ENCODE results near the gene POLE2.
A peak's percentile ranks its signal among the peaks of the same experiment; 100 is the strongest.
"Not testable (repeated sequence)": the region's sequence is repeated elsewhere in the genome, so short reads cannot be mapped to it uniquely, and the experiment has no call there.

POLE2 gene, protein sequence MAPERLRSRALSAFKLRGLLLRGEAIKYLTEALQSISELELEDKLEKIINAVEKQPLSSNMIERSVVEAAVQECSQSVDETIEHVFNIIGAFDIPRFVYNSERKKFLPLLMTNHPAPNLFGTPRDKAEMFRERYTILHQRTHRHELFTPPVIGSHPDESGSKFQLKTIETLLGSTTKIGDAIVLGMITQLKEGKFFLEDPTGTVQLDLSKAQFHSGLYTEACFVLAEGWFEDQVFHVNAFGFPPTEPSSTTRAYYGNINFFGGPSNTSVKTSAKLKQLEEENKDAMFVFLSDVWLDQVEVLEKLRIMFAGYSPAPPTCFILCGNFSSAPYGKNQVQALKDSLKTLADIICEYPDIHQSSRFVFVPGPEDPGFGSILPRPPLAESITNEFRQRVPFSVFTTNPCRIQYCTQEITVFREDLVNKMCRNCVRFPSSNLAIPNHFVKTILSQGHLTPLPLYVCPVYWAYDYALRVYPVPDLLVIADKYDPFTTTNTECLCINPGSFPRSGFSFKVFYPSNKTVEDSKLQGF

DNA sequence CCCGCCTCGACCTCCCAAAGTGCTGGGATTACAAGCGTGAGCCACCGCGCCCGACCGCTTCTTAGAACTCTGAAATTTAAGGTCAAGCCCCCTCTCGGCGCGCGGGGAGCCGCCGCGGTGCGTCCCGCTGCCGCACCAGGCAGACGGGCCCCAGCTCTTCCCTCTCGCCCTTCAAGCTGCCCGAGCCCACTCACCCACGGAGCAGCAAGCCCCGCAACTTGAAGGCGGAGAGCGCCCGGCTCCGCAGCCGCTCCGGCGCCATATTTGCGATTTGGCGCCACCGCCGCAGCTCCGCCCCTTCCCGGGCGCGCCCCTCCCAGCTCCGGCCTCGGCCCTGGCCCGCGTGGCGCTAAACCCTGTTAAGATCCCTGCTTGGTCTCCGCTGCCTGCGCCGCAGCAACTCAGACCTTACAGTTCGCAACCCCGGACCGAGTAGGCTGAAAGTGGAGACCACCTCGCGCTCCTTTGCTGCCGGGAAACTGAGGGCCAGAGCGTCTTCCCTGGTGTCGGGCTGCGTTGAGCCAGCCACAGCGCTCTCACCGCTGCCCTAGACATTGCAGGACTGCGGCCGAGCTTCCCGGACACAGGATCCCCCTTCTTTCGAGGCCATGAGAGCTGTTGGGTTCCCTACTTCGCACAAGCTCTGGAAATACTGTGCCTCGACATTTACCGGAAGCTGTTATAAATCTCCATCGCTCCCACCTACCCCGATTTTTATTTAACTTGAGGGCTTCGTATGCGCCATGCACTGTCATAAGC lies at the start of gene POLE2:
TSS of gene POLE2 (minus strand) at position 273 of the 759 bp plus-strand sequence. CDS start at position 262, 11 bp downstream.
- DNase-seq (ENCODE audit: low read depth) = peak; percentile 75

DNA sequence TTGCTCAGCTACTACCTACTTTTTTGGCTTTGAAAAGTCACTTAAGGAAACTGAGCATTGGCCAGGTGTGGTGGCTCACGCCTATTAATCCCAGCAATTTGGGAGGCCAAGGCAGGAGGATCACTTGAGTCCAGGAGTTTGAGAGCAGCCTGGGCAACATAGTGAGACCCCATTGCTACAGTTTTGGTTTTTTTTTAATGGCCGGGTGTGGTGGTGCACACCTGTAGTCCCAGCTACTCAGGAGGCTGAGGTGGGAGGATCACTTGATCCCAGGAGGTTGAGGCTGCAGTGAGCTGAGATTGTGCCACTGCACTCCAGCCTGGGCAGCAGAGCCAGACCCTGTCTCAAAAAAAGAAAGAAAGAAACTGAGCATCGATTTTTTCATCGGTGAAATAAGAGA lies 47.7 kb upstream of the POLE2 start:
- DNase-seq (ENCODE audit: low read depth) = not testable (repeated sequence)

DNA sequence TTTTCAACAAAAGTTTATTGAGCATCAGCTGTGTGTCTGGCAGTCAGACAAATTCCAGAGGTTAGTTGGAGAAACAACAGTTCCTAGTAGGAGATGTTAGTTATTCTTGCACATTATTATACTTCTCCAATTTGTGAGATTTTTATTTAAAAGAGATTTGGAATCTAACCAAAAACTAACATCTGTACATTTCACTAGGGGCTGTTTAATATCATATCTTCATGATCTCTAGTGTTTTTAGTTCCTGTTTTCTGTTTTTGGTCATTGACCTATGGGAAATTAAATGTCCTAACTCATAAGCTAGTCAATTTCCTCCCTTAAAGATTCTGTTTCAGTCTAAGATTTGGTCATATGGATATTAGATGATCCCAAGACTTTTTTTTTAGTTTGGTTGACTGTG lies 45.8 kb upstream of the POLE2 start:
- DNase-seq (ENCODE audit: low read depth) = no peak

DNA sequence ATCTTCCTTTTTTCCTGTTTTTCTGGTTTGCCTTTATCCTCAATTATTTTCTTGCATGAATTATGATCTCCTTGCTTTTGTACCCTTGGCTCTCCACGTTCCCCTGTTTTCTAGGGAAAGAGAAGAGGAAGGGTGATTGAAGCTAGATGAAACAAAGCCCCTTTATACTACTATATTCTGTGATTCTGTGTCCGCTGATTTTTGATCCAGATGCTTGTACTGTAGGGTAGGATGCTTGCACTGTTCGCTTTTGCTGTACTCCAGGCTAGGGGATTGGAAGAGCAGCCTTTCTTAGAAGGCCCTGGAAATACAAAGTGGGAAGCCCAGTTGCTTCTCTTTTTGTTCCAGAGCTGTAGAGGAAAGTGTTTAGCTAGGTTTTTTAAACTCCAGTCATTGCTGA lies 44.9 kb upstream of the POLE2 start:
- DNase-seq (ENCODE audit: low read depth) = no peak

DNA sequence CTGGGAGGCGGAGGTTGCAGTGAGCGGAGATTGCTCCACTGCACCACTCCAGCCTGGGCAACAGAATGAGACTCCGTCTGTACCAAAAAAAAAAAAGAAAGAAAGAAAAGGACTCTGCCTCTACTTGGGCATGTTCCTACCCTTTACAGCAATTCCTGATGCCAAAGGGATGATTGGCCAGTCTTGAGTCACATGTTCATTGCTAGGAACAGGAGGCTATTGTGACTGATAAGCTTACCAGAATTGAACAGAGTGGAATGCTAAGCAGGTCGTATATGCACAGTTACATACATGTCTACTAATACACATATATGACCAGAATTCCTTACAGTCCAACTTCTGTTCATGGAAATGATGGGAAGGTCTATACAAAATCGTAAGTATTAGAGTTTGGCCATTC lies 39.2 kb upstream of the POLE2 start:
- DNase-seq (ENCODE audit: low read depth) = no peak

DNA sequence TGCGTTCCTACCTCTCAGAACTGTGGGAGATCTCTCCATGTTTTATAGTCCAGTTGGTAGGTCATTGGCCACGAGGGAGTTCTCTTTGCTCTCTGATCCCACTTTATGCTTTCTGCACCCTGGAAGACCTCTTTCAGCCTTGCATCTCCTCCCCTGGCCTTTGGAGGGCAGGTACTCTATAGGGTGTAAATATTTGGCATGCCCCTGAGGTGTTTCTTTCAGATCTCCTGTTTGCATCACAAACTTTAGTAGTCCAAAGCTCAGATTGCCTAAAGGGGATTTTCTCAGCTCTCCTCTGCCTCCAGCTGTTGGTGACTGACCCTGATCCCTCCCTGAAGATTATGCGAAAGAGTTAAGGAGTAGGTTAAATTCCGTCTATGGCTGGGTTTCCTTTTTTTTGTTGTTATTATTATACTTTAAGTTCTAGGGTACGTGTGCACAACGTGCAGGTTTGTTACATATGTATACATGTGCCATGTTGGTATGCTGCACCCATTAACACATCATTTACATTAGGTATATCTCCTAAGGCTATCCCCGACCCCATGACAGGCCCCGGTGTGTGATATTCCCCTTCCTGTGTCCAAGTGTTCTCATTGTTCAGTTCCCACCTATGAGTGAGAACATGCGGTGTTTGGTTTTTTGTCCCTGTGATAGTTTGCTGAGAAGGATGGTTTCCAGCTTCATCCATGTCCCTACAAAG lies 33.9 kb upstream of the POLE2 start:
- not testable (repeated sequence) for DNase-seq (ENCODE audit: low read depth)

DNA sequence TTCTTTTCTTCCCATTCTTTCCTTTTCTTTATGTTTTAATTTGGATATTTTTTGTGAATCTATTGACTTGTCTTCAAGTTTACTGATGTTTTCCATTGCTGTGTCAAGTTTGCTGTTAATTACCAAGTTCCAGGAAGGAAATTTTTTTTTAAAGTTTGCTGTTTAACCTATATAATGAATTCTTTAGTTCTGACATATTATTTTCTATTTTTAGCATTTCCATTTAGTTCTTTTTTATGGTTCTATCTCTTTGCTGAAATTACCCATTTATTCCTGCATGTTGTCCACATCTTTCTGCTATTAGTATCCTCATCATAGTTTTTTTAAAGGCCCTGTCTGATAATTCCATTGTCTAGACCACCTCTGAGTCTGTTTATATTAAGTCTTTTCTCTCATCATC lies 32.7 kb upstream of the POLE2 start:
- no peak for DNase-seq (ENCODE audit: low read depth)

DNA sequence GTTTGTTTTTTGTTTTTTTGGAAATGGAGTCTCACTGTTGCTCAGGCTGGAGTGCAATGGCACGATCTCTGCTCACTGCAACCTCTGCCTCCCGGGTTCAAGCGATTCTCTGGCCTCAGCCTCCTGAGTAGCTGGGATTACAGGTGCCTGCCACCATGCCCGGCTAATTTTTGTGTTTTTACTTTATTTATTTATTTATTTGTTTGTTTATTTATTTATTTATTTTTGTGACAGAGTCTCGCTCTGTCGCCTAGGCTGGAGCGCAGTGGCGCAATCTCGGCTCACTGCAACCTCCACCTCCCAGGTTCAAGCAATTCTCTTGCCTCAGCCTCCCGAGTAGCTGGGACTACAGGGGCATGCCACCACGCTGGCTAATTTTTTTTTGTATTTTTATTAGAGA lies 23.0 kb upstream of the POLE2 start:
- not testable (repeated sequence) for DNase-seq (ENCODE audit: low read depth)

DNA sequence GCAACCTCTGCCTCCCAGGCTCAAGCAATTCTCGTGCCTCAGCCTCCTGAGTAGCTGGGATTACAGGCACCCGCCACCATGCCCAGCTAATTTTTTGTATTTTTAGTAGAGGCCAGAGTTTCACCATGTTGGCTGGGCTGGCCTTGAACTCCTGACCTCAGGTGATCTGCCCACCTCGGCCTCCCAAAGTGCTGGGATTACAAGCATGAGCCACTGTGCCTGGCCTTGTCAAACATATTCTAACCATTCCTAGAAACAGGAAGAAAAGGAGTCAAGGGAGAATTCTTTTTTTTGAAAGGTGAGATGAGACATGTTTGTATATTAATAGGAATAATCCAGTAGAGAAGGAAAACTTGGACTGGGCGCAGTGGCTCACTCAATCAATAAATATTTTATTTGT lies 16.5 kb upstream of the POLE2 start:
- not testable (repeated sequence) for DNase-seq (ENCODE audit: low read depth)

DNA sequence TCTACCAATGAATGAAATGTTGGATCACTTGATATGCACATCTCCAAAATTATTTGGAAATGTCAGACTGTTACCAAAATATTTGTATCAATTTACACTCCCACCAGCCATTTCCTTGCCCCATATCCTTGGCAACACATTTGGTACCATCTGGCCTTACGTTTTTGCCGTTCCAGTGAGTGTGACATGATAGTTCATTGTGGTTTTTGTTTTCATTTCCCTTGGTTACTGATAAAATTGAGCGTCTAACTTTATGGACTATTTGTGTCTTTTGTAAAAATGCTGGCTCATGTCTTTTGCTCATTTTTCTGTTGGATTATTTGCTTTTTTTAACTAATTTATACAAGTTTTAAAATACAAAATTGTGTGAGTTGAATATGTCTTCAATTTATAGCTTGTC lies 16.0 kb upstream of the POLE2 start:
- DNase-seq (ENCODE audit: low read depth) = no peak

DNA sequence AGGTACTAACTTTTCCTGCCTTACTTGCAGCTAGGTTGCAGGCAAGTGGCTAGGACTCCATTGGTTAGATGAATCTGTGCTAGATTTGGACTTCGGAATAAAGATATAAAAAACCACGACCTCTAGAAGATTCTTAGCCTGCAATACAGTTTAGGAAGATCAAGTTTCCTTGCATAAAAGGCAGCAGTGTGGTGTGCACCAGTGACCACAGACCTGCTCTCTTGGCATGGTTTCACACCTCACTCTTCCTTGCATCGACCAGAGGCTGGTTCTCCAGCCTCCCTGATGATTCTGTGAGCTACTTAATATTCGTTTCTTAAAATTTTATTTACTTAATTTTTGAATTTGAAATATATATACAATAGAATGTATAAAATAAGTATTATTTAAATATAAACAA lies 14.7 kb upstream of the POLE2 start:
- no peak for DNase-seq (ENCODE audit: low read depth)

DNA sequence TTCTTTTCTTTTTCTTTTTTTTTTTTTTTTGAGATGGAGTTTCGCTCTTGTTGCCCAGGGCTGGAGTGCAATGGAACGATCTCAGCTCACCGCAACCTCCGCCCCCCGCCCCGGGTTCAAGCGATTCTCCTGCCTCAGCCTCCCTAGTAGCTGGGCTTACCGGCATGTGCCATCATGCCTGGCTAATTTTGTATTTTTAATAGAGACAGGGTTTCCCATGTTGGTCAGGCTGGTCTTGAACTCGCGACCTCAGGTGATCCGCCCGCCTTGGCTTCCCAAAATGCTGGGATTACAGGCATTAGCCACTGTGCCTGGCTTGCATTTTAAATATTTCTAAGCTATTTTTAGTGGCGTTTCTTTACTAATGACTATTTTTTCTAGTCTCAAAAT lies 5.7 kb upstream of the POLE2 start:
- DNase-seq (ENCODE audit: low read depth) = not testable (repeated sequence)

DNA sequence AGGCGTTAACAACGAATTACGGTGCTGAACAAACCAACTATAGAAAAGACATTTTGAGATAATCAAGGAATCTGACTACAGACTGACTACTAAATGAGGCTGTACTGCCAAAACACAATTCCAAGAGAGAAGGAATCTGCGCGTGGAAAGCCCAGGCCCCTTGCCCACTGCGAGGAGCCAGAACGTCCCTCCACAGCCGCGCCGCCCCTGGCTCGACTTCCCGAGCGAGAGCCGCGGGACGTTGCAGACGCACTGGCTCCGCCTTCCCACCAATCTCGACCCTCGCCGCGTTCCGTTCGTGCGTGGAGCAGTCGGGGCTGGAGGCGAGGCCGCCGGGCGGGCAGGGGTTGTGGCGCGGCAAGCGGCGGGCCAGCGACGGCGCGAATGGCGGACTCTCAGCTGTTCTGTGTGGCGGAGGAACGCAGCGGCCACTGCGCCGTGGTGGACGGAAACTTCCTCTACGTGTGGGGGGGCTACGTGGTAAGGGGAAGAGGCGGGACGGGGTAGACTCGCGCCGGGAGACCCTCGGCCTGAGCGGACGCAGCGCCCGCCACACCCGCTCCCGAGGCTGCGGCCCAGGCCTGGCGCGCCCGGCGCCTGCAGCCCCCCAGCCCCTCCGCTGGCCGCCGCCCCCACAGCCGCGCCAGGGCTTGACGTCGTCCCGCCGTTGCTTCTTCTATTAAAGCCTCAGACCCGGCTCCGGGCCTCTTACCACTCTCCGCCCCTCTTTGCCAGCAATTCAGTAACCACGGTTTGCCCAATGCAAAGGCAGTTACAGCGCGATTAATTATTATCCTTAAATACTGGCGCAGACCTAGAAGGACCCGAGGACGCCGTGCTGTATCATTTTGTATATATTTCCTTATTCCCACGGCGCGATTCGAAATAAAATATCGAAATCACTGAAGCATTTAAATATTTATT lies 5.1 kb upstream of the POLE2 start, which contains the start of gene KLHDC1:
TSS of gene KLHDC1 (plus strand) at position 310 of the 924 bp plus-strand sequence. CDS start at position 385, 75 bp downstream.
- DNase-seq (ENCODE audit: low read depth) = peak; percentile 67

DNA sequence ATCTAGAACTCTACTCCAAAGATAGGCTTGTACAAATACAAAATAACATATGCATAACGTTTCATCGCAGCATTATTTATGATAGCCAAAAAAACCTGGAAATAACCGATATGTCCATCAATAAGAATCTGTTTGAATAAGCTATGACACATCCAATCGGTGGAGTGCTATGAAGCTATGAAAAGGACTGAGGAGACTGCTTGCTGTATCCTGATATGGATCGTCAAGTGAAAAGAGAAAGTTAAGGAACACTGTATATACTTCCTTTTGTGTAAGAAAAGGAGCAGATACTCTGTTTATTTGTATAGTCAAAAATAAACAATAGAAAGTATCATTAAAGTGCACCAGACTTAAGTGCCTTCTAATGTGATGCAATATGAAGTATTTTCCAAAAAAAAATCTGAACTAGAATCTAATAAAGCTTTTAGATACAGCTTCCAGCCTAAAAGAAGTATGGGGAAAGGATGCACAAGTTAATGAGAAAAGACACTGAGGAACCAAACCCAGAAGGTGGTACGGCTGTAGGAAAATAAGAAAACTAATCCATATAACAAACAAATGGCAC lies 4.3 kb upstream of the POLE2 start:
- DNase-seq (ENCODE audit: low read depth) = no peak

DNA sequence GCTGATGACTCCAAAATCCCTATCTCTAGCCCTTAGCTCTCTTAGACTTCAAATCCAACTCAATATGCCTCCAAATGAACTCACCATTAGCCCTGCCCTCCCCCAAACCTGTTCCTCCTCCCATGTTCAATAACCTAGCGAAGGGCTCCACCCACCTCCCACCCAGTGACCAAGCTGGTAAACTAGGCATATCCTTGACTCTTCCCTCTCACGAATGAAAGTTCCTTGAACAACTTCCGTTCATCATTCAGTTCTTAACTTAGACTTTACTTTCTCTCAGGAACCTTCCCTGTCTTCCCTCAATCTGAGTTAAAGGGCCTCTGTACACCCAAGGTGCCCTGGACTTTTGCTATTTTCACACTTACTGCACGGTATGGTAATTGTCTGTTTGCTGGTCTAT lies 3.0 kb upstream of the POLE2 start:
- DNase-seq (ENCODE audit: low read depth) = no peak

DNA sequence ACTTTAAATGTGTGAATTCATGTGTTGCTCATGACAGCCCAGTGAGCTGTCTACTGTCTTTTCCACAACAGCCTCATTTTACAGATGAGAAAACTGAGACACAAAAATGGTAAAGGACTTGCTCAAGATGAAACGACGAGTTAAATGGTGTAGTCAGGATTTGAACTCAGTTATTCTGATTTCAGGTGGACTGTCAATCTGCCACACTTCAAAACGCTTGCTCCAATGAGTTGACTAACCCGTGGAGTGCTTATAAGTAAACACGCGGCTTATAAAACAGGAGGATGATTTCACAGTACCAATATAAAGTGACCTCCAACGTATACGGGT lies 652 bp upstream of the POLE2 start:
- no peak for DNase-seq (ENCODE audit: low read depth)

DNA sequence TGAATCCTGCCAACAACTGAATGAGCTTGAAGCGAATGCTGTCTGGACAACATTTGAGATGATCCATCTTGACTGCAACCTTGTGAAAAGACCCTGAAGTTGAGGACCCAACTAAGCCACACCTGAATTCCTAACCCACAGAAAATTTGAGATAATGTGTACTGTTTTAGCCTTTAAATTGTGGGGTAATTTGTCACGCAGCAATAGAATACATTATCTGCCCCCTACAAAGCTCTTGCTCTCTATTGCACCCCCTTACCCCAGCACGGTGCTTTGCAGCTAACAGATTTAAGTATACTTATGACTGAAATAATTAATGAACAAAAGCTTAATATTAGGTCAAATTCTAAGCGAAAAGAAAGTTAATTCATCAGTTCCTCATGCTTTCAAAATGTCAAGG lies 1.6 kb downstream of the POLE2 start:
- DNase-seq (ENCODE audit: low read depth) = no peak

DNA sequence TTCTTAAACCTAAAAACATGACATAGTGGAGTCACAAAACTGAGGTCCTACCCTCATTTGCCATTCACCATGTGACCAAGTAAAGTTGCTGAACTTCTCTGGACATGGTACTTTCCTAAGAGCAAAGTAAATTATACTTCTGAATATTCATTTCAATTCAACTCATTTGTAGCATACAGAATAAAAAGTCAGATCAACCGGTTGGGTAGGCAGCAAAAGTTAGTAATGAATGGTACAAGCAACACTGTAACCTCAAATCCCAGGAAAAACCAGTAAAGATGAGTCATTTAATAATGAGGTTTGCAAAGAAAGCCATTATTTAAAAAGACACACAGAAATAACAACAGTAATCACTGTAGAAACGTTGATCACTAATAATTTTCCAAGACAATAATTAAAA lies 8.7 kb downstream of the POLE2 start:
- DNase-seq (ENCODE audit: low read depth) = no peak

DNA sequence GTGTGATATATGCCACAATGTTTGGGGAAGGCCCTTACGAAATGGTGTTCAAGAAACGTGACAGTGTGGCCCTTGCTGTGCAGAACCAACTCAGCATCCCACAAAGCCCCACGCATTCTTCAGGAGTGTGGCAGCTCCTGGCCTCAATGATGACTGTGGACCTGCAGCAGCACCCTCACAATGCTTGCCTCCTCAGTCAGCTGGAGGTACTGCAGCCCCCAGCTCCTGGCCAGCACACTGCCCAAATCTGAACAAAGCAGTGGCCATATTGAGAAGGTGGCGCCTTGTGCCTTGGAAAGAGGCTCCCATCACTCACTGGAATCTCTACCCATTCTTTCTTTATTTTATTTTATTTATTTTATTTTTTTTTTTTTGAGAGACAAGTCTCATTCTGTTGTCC lies 10.4 kb downstream of the POLE2 start:
- no peak for DNase-seq (ENCODE audit: low read depth)

DNA sequence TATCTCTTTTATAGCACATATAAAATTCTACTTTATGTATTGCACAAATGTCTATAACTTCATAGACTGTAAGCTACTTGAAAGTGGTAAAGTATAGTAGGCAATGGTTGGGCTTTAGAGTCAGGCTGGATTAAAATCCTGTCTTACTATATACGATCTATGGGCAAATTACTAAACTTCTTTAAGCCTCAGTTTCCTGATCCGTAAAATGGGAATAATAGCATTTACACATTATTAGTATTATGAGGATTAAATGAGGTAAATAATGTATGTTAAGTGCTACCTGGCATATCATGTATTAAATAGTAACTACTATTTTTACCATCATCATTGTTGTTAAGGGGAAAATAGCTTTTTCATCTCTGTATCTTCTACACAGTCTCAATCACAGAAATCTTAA lies 14.4 kb downstream of the POLE2 start:
- no peak for DNase-seq (ENCODE audit: low read depth)

DNA sequence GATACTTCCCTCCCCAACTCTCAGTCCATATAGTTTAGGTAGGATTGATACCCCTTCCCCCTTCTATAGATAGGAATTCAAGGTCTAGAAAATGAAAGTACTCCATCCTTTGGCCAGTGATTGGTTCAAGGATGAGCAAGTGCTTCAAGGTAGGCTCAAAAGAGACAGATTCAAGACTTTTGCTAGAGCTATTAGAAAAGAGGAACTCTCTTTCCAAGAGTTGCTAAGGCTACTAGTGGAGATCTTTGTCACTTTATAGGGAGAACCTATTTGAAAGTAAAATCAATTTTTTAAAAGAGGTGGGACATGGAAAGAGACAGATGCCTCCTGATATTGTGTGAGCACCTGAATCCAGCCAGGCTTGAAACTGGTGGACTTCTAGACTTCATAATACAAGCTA lies 17.5 kb downstream of the POLE2 start:
- no peak for DNase-seq (ENCODE audit: low read depth)

All from activated T-cell treated with anti-CD3 and anti-CD28 coated beads for 24 hours (primary cell).